Panc1 (cell line): ENCODE data around the gene SOD1. TPM values are rescaled to one million over a fixed set of nuclear protein-coding genes. Genes with fewer than 3 reads are reported as not detected.

ENCODE experiments used
- ATAC-seq: fragments of 200-7000 bp; cut with Tn5 transposase; 2 replicates; pipeline ENCODE4 v1.9.1; 2020; ENCODE audit warnings: mild to moderate bottlenecking, moderate library complexity
- BruUV-seq: library from RNA; stranded (reverse); fragments of 400-500 nt; replicated peaks from 2 replicates; lab custom pipeline; 2021; lab: Mats Ljungman, UMichigan
- CTCF ChIA-PET: fragments of 300-600 bp; sonication (Branson Sonifier 250); formaldehyde crosslinking; loops from one replicate; lab custom pipeline; 2022; ENCODE audit warnings: antibody characterized with exemption; lab: Charles Lee
- POLR2A ChIA-PET: fragments of 300-600 bp; sonication (Branson Sonifier 250); formaldehyde crosslinking; loops from one replicate; lab custom pipeline; 2022; ENCODE audit warnings: antibody characterized with exemption; lab: Charles Lee
- DNase-seq: peaks from one replicate; pipeline ENCODE4 v3.0.0-alpha.2; 2010; ENCODE audit warnings: low read depth, low spot score
- H3K27ac ChIP-seq: 2 replicates; pipeline ENCODE4 v1.5.1; 2011; ENCODE audit warnings: mild to moderate bottlenecking, low read length, inconsistent platforms
- H3K27me3 ChIP-seq: fragments of 200-500 bp; sonication (Bioruptor generic); 2 replicates; pipeline ENCODE4 v1.6.0; 2014; ENCODE audit warnings: low read length, inconsistent platforms; ENCODE audit not compliant: control insufficient read depth, insufficient read depth
- H3K36me3 ChIP-seq: fragments of 200-500 bp; sonication (Bioruptor generic); 2 replicates; pipeline ENCODE4 v1.5.1; 2014; ENCODE audit warnings: inconsistent platforms, mild to moderate bottlenecking, low read length, moderate library complexity; ENCODE audit not compliant: control insufficient read depth, insufficient read depth
- H3K4me1 ChIP-seq: 2 replicates; pipeline ENCODE4 v1.5.1; 2011; ENCODE audit warnings: inconsistent platforms, mild to moderate bottlenecking, low read length, moderate library complexity; ENCODE audit not compliant: control insufficient read depth, insufficient read depth
- H3K4me3 ChIP-seq, 2 experiments: 2 replicates each; pipeline ENCODE4 v1.5.1; 2011 to 2012; ENCODE audit warnings: low read depth in 2 of 2, low read length in 2 of 2, mild to moderate bottlenecking in 2 of 2, inconsistent platforms in 1 of 2, moderate library complexity in 1 of 2
- H3K9me3 ChIP-seq: fragments of 200-500 bp; sonication (Bioruptor generic); 2 replicates; pipeline ENCODE4 v1.5.1; 2014; ENCODE audit warnings: low read depth, mild to moderate bottlenecking, inconsistent platforms, low read length, moderate library complexity; ENCODE audit not compliant: control insufficient read depth, insufficient read depth
- CTCF ChIP-seq: fragments of 450-650 bp; IDR thresholded peaks from 2 replicates; pipeline ENCODE4 v1.5.1; 2017; ENCODE audit warnings: mild to moderate bottlenecking
- POLR2AphosphoS5 ChIP-seq: IDR thresholded peaks from 2 replicates; pipeline ENCODE4 v1.6.1; 2012; ENCODE audit warnings: mild to moderate bottlenecking, low read depth, low read length, moderate library complexity
- REST ChIP-seq, 2 experiments: IDR thresholded peaks; 2 replicates each; pipeline ENCODE4 v1.6.1; 2011 to 2012; ENCODE audit warnings: low read depth in 2 of 2, control low read depth in 1 of 2, low read length in 1 of 2, mild to moderate bottlenecking in 1 of 2, moderate library complexity in 1 of 2; ENCODE audit not compliant: insufficient read depth in 1 of 2
- SIN3A ChIP-seq: IDR thresholded peaks from 2 replicates; pipeline ENCODE4 v1.6.1; 2012; ENCODE audit warnings: low read depth, mild to moderate bottlenecking, low read length, moderate library complexity, borderline replicate concordance; ENCODE audit not compliant: insufficient read depth
- TCF7L2 ChIP-seq: IDR thresholded peaks from 2 replicates; pipeline ENCODE4 v1.6.1; 2011; ENCODE audit warnings: mild to moderate bottlenecking, low read depth, low read length, inconsistent platforms
- in situ Hi-C: cut with HindIII; loops from 2 replicates; pipeline ENCODE4 v1.10.0; 2016; ENCODE audit warnings: low sequenced_read_pairs, low pct_unique_long_range_greater_than_20kb
- intact Hi-C: fragments of 100-400 bp; cut with micrococcal nuclease; formaldehyde crosslinking; loops from one replicate; pipeline ENCODE4 v1.10.0; 2022; ENCODE audit not compliant: unreplicated experiment
- total RNA-seq: library from RNA; stranded (reverse); gene quantifications from one replicate; pipeline ENCODE4 v1.2.1, GENCODE V29; 2021; ENCODE audit not compliant: unreplicated experiment

SOD1 gene
- total RNA-seq, 1 experiment from 2014 or later = 221 TPM

GRCh38 chr21:31612894-31613785 lies 46.4 kb upstream of the SOD1 start:
- DNase-seq (no peak), ATAC-seq (no peak)
- no peaks in the 10 kb centered on the region for H3K4me1 ChIP-seq
- no peaks in the 10 kb centered on the region for H3K9me3 ChIP-seq
- no peaks in the 10 kb centered on the region for H3K36me3 ChIP-seq
- POLR2A ChIA-PET = no interaction called here
- no peak overlapping the region for H3K4me3 ChIP-seq
- no TSS peak for BruUV-seq
- CTCF ChIA-PET = no interaction called here
- no peaks in the 10 kb centered on the region for H3K27me3 ChIP-seq
- H3K27ac ChIP-seq = no peak overlapping the region
- intact Hi-C loops (no loop called here), in situ Hi-C loops (no loop called here)
- no peak for TF ChIP-seq CTCF
- no peak for TF ChIP-seq TCF7L2
- TF ChIP-seq REST (IDR thresholded peaks at IDR 0.05; ENCODE audit: insufficient read depth in 1 of 2, low read depth in 2 of 2, low read length in 1 of 2) = no peak
- no peak for TF ChIP-seq SIN3A
- no peak for TF ChIP-seq POLR2AphosphoS5

- no peak for TF ChIP-seq POLR2AphosphoS5
- no peak for TF ChIP-seq SIN3A
- no peak for TF ChIP-seq TCF7L2
- TF ChIP-seq CTCF = no peak
- TF ChIP-seq REST (IDR thresholded peaks at IDR 0.05; ENCODE audit: insufficient read depth in 1 of 2, low read depth in 2 of 2, low read length in 1 of 2) = no peak
- H3K27ac ChIP-seq = no peak overlapping the region
- intact Hi-C loops = no loop called here
- H3K27me3 ChIP-seq = no peaks in the 10 kb centered on the region
- no peaks in the 10 kb centered on the region for H3K36me3 ChIP-seq
- H3K9me3 ChIP-seq = no peaks in the 10 kb centered on the region
- no peak for ATAC-seq
- POLR2A ChIA-PET = no interaction called here
- H3K4me3 ChIP-seq = no peak overlapping the region
- in situ Hi-C loops = no loop called here
- no peak for DNase-seq
- BruUV-seq = no TSS peak
- no peaks in the 10 kb centered on the region for H3K4me1 ChIP-seq
- CTCF ChIA-PET = no interaction called here
Observed at GRCh38 chr21:31614705-31615104, 44.8 kb upstream of the SOD1 start.
